Progenitor cell of endocrine pancreas (in vitro differentiated cells): ENCODE results near the gene AOX1. TPM values are rescaled to one million over a fixed set of nuclear protein-coding genes. Genes with fewer than 3 reads are reported as not detected.
A peak's percentile ranks its signal among the peaks of the same experiment; 100 is the strongest.

Experiments
- DNase-seq: peaks from one replicate; pipeline ENCODE4 v3.0.0; 2021; ENCODE audit warnings: low spot score; ENCODE audit not compliant: unreplicated experiment
- H3K27ac Mint-ChIP-seq: 2 replicates; pipeline ENCODE4 v1.8.0; 2021; ENCODE audit warnings: mild to moderate bottlenecking, moderate library complexity, mixed read lengths
- H3K27me3 Mint-ChIP-seq: 2 replicates; pipeline ENCODE4 v1.8.0; 2021; ENCODE audit warnings: mixed read lengths
- H3K36me3 Mint-ChIP-seq: 2 replicates; pipeline ENCODE4 v1.8.0; 2022; ENCODE audit warnings: mixed read lengths; ENCODE audit not compliant: insufficient read depth
- H3K4me1 Mint-ChIP-seq: 2 replicates; pipeline ENCODE4 v1.8.0; 2021; ENCODE audit warnings: low read depth, mixed read lengths
- H3K4me3 Mint-ChIP-seq: 2 replicates; pipeline ENCODE4 v1.8.0; 2021; ENCODE audit warnings: low read depth, mild to moderate bottlenecking, moderate library complexity, mixed read lengths
- H3K9me3 Mint-ChIP-seq: 2 replicates; pipeline ENCODE4 v1.8.0; 2021; ENCODE audit warnings: low read depth, mixed read lengths
- CTCF ChIP-seq: fragments of 200-600 bp; sonication (generic); IDR thresholded peaks from one replicate; pipeline ENCODE4 v1.5.0; 2021; ENCODE audit warnings: antibody characterized with exemption, mild to moderate bottlenecking; ENCODE audit not compliant: unreplicated experiment
- total RNA-seq: library from RNA; stranded (reverse); gene quantifications from 2 replicates; pipeline ENCODE4 v1.2.1, GENCODE V29; 2021

Gene AOX1
- total RNA-seq, 1 donor from 2014 or later = 4.1 TPM

- peak; percentile 51 for TF ChIP-seq CTCF
- H3K36me3 Mint-ChIP-seq = peaks cover 3% of the 10 kb centered on the region
Observed at GRCh38 chr2:200575957-200576356, 9.9 kb upstream of the AOX1 start.

GRCh38 chr2:200577027-200577426, 8.8 kb upstream of the AOX1 start:
- Mint-ChIP-seq H3K27ac (no peak overlapping the region), H3K9me3 (no peaks in the 10 kb centered on the region), H3K27me3 (no peaks in the 10 kb centered on the region), H3K4me1 (peaks cover 1% of the 10 kb centered on the region), H3K36me3 (peaks cover 3% of the 10 kb centered on the region), H3K4me3 (no peak overlapping the region)
- TF ChIP-seq CTCF = peak; percentile 8
- DNase-seq = no peak

More at GRCh38 chr2:200575957-200576356, 9.9 kb upstream of the AOX1 start:
- Mint-ChIP-seq H3K4me3 (no peak overlapping the region), H3K27ac (no peak overlapping the region), H3K9me3 (no peaks in the 10 kb centered on the region), H3K4me1 (peaks cover 1% of the 10 kb centered on the region), H3K27me3 (no peaks in the 10 kb centered on the region)
- no peak for DNase-seq

- Mint-ChIP-seq H3K9me3 (no peaks in the 10 kb centered on the region), H3K4me1 (peaks cover 1% of the 10 kb centered on the region), H3K27me3 (peaks cover 4% of the 10 kb centered on the region), H3K4me3 (no peak overlapping the region), H3K36me3 (peaks cover 3% of the 10 kb centered on the region), H3K27ac (no peak overlapping the region)
- TF ChIP-seq CTCF = peak; percentile 59
- no peak for DNase-seq
Observed at GRCh38 chr2:200578778-200579177, 7.0 kb upstream of the AOX1 start.

- peaks cover 19% of the 10 kb centered on the region for H3K4me1 Mint-ChIP-seq
- no peaks in the 10 kb centered on the region for H3K9me3 Mint-ChIP-seq
- no peaks in the 10 kb centered on the region for H3K36me3 Mint-ChIP-seq
- H3K4me3 Mint-ChIP-seq = no peak overlapping the region
- no peak for TF ChIP-seq CTCF
- no peak overlapping the region for H3K27ac Mint-ChIP-seq
- peaks cover 22% of the 10 kb centered on the region for H3K27me3 Mint-ChIP-seq
- no peak for DNase-seq
Observed at GRCh38 chr2:200584639-200585038, 1.2 kb upstream of the AOX1 start.

- Mint-ChIP-seq H3K4me3 (peak overlapping the region; percentile 72), H3K27me3 (peaks cover 29% of the 10 kb centered on the region), H3K4me1 (peaks cover 23% of the 10 kb centered on the region), H3K9me3 (no peaks in the 10 kb centered on the region), H3K27ac (no peak overlapping the region), H3K36me3 (no peaks in the 10 kb centered on the region)
- no peak for DNase-seq
- TF ChIP-seq CTCF = no peak
Observed at GRCh38 chr2:200585340-200585729, 479 bp upstream of the AOX1 start.
